Liver (tissue), 9 donors: Measurements from ENCODE around the gene ASXL1. TPM values are rescaled to one million over a fixed set of nuclear protein-coding genes. Genes with fewer than 3 reads are reported as not detected.

Experiments
- DNase-seq: peaks from one replicate; pipeline ENCODE4 v3.0.0-alpha.2; 2017; ENCODE audit warnings: low spot score
- H3K27ac ChIP-seq, 2 donors: one replicate each; pipeline ENCODE4 v1.7.0; 2013; ENCODE audit warnings: inconsistent platforms in 2 of 2, low read length in 2 of 2, control low read depth in 1 of 2, low read depth in 1 of 2, mild to moderate bottlenecking in 1 of 2
- H3K27me3 ChIP-seq, 4 donors: one replicate each; pipeline versions ENCODE4 v1.6.1 to v1.7.0; 2013; ENCODE audit warnings: low read length in 3 of 4, inconsistent platforms in 1 of 4, mild to moderate bottlenecking in 1 of 4, moderate library complexity in 1 of 4; ENCODE audit not compliant: control insufficient read depth in 4 of 4, insufficient read depth in 4 of 4
- H3K36me3 ChIP-seq, 4 donors: one replicate each; pipeline versions ENCODE4 v1.6.1 to v1.7.0; 2013; ENCODE audit warnings: low read length in 3 of 4, mild to moderate bottlenecking in 3 of 4, low read depth in 1 of 4, moderate library complexity in 1 of 4; ENCODE audit not compliant: control insufficient read depth in 4 of 4, insufficient read depth in 3 of 4
- H3K4me1 ChIP-seq, 4 donors: one replicate each; pipeline versions ENCODE4 v1.6.1 to v1.7.0; 2013; ENCODE audit warnings: low read length in 3 of 4, mild to moderate bottlenecking in 3 of 4, moderate library complexity in 1 of 4; ENCODE audit not compliant: control insufficient read depth in 4 of 4, insufficient read depth in 4 of 4
- H3K4me3 ChIP-seq, 3 donors: one replicate each; pipeline versions ENCODE4 v1.6.1 to v1.7.0; 2013; ENCODE audit warnings: low read length in 3 of 3, control low read depth in 1 of 3, low read depth in 1 of 3, mild to moderate bottlenecking in 1 of 3
- H3K9ac ChIP-seq, 2 donors: one replicate each; pipeline ENCODE4 v1.7.0; 2013; ENCODE audit warnings: low read length in 2 of 2, mild to moderate bottlenecking in 2 of 2, moderate library complexity in 2 of 2, control low read depth in 1 of 2, low read depth in 1 of 2
- H3K9me3 ChIP-seq, 4 donors: one replicate each; pipeline versions ENCODE4 v1.6.1 to v1.7.0; 2013; ENCODE audit warnings: low read length in 3 of 4; ENCODE audit not compliant: control insufficient read depth in 4 of 4
- EGR1 ChIP-seq, 2 donors: IDR thresholded peaks; 2 replicates each; pipeline ENCODE4 v1.6.1; 2016 to 2018; ENCODE audit warnings: antibody characterized with exemption in 2 of 2, low read depth in 2 of 2
- FOXA1 ChIP-seq: IDR thresholded peaks from 2 replicates; pipeline ENCODE4 v1.6.1; 2016; ENCODE audit warnings: antibody characterized with exemption
- FOXA2 ChIP-seq: IDR thresholded peaks from 2 replicates; pipeline ENCODE4 v1.6.1; 2016; ENCODE audit warnings: antibody characterized with exemption
- GABPA ChIP-seq, 2 donors: IDR thresholded peaks in 1 of 2; conservative IDR thresholded peaks in 1 of 2; 2 replicates each; pipeline ENCODE4 v1.6.1; 2016; ENCODE audit warnings: antibody characterized with exemption in 2 of 2, mild to moderate bottlenecking in 1 of 2, moderate library complexity in 1 of 2
- HNF4A ChIP-seq, 2 donors: conservative IDR thresholded peaks; 2 replicates each; pipeline ENCODE4 v1.6.1; 2016; ENCODE audit warnings: antibody characterized with exemption in 2 of 2, mild to moderate bottlenecking in 2 of 2
- HNF4G ChIP-seq: IDR thresholded peaks from 2 replicates; pipeline ENCODE4 v1.6.1; 2016; ENCODE audit warnings: antibody characterized with exemption
- NR2F2 ChIP-seq: IDR thresholded peaks from 2 replicates; pipeline ENCODE4 v1.6.1; 2016; ENCODE audit warnings: antibody characterized with exemption
- RAD21 ChIP-seq, 2 donors: IDR thresholded peaks; 2 replicates each; pipeline ENCODE4 v1.6.1; 2016; ENCODE audit warnings: antibody characterized with exemption in 2 of 2, mild to moderate bottlenecking in 2 of 2
- RXRA ChIP-seq, 2 donors: IDR thresholded peaks; 2 replicates each; pipeline ENCODE4 v1.6.1; 2017 to 2018; ENCODE audit warnings: antibody characterized with exemption in 2 of 2, mild to moderate bottlenecking in 1 of 2
- SP1 ChIP-seq: IDR thresholded peaks from 2 replicates; pipeline ENCODE4 v1.6.1; 2018; ENCODE audit warnings: antibody characterized with exemption, mild to moderate bottlenecking
- TAF1 ChIP-seq: conservative IDR thresholded peaks from 2 replicates; pipeline ENCODE4 v1.6.1; 2016; ENCODE audit warnings: antibody characterized with exemption, mild to moderate bottlenecking
- YY1 ChIP-seq: IDR thresholded peaks from 2 replicates; pipeline ENCODE4 v1.6.1; 2016; ENCODE audit warnings: antibody characterized with exemption, mild to moderate bottlenecking
- WGBS: extraction: QIAGEN DNeasy Blood & Tissue Kit; methylation state at CpG from one replicate; pipeline ENCODE4 v1.1.7; 2013; 5-methylcytosine and 5-hydroxymethylcytosine counted together
- polyA plus RNA-seq, 2 donors: library from polyadenylated mRNA; stranded (reverse) in 1 of 2; unstranded in 1 of 2; fragments of 200-250 nt in 1 of 2; fragments of >200 nt in 1 of 2; fragmentation: Nextera tagmentation in 1 of 2; extraction: Ambion mirVana in 1 of 2; gene quantifications; one replicate each; pipeline versions ENCODE4 v1.2.1 to v1.2.3, GENCODE V29; 2013 to 2015
- total RNA-seq, 2 donors: library from RNA; depleted of rRNA; stranded (reverse); fragments of >200 nt; gene quantifications; one replicate each; pipeline ENCODE4 v1.2.3, GENCODE V29; 2014
- TF ChIP-seq, protein P1 (sequence below): IDR thresholded peaks from 2 replicates; pipeline ENCODE4 v1.6.1; 2016; ENCODE audit warnings: antibody characterized with exemption
- TF ChIP-seq, protein P2 (sequence below): IDR thresholded peaks from 2 replicates; pipeline ENCODE4 v1.6.1; 2016; ENCODE audit warnings: antibody characterized with exemption
- TF ChIP-seq, protein P3 (sequence below): IDR thresholded peaks from 2 replicates; pipeline ENCODE4 v1.6.1; 2016; ENCODE audit warnings: antibody characterized with exemption, mild to moderate bottlenecking
- donor health status: healthy.
- donor health status: healthy.
- donor health status: healthy.
- donor health status: healthy.
- donor health status: healthy.

Gene ASXL1
- total and polyA plus RNA-seq, 4 donors, result 13.4 to 61.3 (median 24.5) TPM

DNA sequence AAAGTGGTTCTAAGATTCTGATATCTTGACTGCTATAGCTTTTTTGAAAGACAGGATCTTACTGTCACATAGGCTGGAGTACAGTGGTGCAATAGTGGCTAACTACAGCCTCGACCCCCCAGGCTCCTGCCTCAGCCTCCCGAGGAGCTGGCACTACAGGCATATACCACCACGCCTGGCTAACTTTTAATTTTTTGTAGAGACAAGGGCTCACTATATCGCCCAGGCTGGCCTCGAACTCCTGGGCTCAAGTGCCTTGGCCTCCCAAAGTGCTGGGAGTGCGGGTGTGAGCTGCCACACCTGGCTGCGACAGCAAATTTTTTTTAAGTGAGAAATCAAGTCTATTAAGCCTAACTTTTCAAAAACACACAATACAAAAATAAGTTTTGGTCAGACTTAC is 120.4 kb downstream of the ASXL1 start (continued):
- TF ChIP-seq, protein P1, sequence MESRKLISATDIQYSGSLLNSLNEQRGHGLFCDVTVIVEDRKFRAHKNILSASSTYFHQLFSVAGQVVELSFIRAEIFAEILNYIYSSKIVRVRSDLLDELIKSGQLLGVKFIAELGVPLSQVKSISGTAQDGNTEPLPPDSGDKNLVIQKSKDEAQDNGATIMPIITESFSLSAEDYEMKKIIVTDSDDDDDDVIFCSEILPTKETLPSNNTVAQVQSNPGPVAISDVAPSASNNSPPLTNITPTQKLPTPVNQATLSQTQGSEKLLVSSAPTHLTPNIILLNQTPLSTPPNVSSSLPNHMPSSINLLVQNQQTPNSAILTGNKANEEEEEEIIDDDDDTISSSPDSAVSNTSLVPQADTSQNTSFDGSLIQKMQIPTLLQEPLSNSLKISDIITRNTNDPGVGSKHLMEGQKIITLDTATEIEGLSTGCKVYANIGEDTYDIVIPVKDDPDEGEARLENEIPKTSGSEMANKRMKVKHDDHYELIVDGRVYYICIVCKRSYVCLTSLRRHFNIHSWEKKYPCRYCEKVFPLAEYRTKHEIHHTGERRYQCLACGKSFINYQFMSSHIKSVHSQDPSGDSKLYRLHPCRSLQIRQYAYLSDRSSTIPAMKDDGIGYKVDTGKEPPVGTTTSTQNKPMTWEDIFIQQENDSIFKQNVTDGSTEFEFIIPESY, result no peak
- TF ChIP-seq FOXA2 (no peak), HNF4A (conservative IDR thresholded peaks at IDR 0.05) (no peak)

DNA sequence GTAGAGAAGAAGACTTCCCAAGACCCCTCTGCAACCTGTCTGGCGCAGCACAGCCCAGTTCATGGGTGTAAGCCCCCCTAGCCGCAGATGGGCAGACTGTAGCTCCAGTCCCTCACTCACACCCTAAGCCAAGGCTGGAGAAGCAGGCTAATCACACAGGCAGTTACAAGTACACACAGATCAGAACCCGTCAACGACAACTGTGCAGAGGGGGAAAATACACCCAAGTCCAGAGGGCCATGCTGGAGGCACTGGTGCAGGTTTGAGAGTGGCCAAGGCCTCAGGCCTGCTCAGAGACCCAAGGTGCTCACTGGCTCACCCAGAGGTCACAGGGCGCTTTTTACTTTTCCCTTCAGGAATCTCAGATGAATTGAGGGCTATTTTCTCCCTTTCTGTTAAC is 120.9 kb downstream of the ASXL1 start:
- no peak for DNase-seq
- H3K27ac ChIP-seq, result no peak overlapping the region

DNA sequence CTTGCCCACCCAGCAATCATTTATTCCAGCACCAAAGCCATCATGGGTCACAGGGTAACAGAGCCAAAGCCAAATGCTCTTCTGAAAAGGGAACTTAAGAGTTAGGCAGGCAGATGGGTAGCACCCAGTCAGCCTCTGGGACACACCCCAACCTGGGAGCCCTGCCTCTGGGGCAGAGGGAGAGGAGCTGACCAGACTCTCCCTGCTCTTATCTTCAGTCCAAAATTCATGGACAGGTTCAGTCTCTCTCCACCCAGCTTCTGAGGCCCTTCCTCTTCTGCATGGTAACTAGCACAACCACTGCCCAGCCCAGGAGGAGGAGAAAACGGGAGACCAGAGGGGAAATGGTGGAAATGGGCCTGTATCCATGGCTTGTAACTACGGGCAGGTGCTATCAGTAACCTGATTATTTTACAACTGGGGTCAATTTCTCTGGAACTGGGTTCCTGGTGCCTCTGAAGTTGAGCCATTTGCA is 121.6 kb downstream of the ASXL1 start:
- 62% methylated on average over 2 of the region's 2 CpGs for WGBS
- no peaks in the 10 kb centered on the region for H3K27me3 ChIP-seq
- H3K9ac ChIP-seq, result no peak overlapping the region
- DNase-seq, result no peak
- no peak overlapping the region for H3K27ac ChIP-seq
- peaks cover 21 to 71% (median 42%) of the 10 kb centered on the region in 4 donors for H3K4me1 ChIP-seq
- no peaks in the 10 kb centered on the region for H3K36me3 ChIP-seq
- no peaks in the 10 kb centered on the region for H3K9me3 ChIP-seq
- no peak overlapping the region for H3K4me3 ChIP-seq
- TF ChIP-seq HNF4A (conservative IDR thresholded peaks at IDR 0.05) (no peak), EGR1 (IDR thresholded peaks at IDR 0.05; ENCODE audit: low read depth in 2 of 2) (no peak), RAD21 (IDR thresholded peaks at IDR 0.05) (no peak), TAF1 (no peak), FOXA1 (no peak), HNF4G (no peak), FOXA2 (no peak), NR2F2 (no peak), YY1 (no peak), RXRA (IDR thresholded peaks at IDR 0.05) (no peak)
- TF ChIP-seq, protein P2, sequence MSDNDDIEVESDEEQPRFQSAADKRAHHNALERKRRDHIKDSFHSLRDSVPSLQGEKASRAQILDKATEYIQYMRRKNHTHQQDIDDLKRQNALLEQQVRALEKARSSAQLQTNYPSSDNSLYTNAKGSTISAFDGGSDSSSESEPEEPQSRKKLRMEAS, result no peak
- TF ChIP-seq, protein P3, sequence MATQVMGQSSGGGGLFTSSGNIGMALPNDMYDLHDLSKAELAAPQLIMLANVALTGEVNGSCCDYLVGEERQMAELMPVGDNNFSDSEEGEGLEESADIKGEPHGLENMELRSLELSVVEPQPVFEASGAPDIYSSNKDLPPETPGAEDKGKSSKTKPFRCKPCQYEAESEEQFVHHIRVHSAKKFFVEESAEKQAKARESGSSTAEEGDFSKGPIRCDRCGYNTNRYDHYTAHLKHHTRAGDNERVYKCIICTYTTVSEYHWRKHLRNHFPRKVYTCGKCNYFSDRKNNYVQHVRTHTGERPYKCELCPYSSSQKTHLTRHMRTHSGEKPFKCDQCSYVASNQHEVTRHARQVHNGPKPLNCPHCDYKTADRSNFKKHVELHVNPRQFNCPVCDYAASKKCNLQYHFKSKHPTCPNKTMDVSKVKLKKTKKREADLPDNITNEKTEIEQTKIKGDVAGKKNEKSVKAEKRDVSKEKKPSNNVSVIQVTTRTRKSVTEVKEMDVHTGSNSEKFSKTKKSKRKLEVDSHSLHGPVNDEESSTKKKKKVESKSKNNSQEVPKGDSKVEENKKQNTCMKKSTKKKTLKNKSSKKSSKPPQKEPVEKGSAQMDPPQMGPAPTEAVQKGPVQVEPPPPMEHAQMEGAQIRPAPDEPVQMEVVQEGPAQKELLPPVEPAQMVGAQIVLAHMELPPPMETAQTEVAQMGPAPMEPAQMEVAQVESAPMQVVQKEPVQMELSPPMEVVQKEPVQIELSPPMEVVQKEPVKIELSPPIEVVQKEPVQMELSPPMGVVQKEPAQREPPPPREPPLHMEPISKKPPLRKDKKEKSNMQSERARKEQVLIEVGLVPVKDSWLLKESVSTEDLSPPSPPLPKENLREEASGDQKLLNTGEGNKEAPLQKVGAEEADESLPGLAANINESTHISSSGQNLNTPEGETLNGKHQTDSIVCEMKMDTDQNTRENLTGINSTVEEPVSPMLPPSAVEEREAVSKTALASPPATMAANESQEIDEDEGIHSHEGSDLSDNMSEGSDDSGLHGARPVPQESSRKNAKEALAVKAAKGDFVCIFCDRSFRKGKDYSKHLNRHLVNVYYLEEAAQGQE, result no peak

More for the DNA sequence above, 120.9 kb downstream of the ASXL1 start:
- no peaks in the 10 kb centered on the region for H3K27me3 ChIP-seq
- 92% methylated on average over 5 of the region's 5 CpGs for WGBS
- TF ChIP-seq, protein P3, result no peak
- no peak for TF ChIP-seq TAF1
- TF ChIP-seq FOXA2, result no peak
- TF ChIP-seq YY1, result no peak
- TF ChIP-seq RAD21 (IDR thresholded peaks at IDR 0.05), result no peak
- TF ChIP-seq, protein P1, result no peak
- TF ChIP-seq GABPA (IDR thresholded peaks at IDR 0.05 in 1 of 2, conservative IDR thresholded peaks at IDR 0.05 in 1 of 2), result no peak
- no peak for TF ChIP-seq EGR1 (IDR thresholded peaks at IDR 0.05; ENCODE audit: low read depth in 2 of 2)
- TF ChIP-seq SP1, result no peak
- no peak for TF ChIP-seq NR2F2
- no peak for TF ChIP-seq HNF4A (conservative IDR thresholded peaks at IDR 0.05)
- TF ChIP-seq FOXA1, result no peak
- no peaks in the 10 kb centered on the region for H3K9me3 ChIP-seq
- no peak overlapping the region for H3K4me3 ChIP-seq
- peaks cover 25 to 75% (median 46%) of the 10 kb centered on the region in 4 donors for H3K4me1 ChIP-seq
- no peak overlapping the region for H3K9ac ChIP-seq
- no peaks in the 10 kb centered on the region for H3K36me3 ChIP-seq
